Measurements from ENCODE around the gene CIITA.

The CIITA gene

DNA sequence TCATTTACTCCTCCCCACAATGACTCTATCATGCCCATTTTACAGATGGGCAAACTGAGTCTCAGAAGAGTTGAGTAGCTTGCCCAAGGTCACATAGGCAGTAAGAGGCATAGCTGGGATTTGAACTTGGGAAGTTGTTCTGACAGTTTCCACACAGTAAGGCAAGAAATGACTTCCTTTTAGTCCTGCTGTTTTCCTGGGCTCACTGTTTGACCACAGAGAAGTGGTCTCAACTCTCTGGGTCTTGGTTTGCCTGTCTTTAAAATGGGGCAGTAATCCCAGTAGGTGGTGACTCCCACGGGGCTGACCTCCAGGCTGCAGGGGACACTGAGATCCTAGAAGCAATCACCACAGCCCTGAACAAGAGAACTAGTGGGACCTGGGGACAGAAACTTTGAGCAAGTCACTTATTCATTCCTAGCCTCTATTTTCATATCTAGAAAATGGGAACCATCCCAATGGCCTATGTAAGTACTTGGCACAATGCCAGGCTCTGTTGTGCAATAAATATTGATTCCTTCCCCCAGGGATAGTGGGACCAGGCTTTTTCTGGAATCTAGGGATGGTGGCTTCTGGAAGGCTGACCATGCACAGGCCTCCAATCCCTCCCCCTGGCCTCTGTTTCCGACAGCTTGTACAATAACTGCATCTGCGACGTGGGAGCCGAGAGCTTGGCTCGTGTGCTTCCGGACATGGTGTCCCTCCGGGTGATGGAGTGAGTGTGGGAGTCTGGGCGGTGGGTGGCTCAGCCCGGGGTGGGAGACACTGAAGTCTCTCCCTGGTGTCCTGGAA is 44.7 kb downstream of the CIITA start:
- Histone ChIP-seq H3F3A (ENCODE audit: insufficient read depth) (no peaks in the 10 kb centered on the region), H3K27me3 (ENCODE audit: low read length) (no peaks in the 10 kb centered on the region), H3K9me3 (ENCODE audit: insufficient read depth, low read length) (no peaks in the 10 kb centered on the region), H3K4me2 (ENCODE audit: low read depth, low read length, poor library complexity, severe bottlenecking) (no peak overlapping the region), H2AFZ (ENCODE audit: low read depth, low read length, severe bottlenecking) (no peak overlapping the region), H3K27ac (ENCODE audit: low read depth, low read length) (no peak overlapping the region), H3K4me3 (ENCODE audit: insufficient read depth, low read length, poor library complexity, severe bottlenecking) (no peak overlapping the region), H3K9me2 (replicated peaks; ENCODE audit: insufficient read depth, low read length) (no peaks in the 10 kb centered on the region), H3K9ac (ENCODE audit: low read length) (no peak overlapping the region), H4K20me1 (ENCODE audit: low read depth, low read length) (no peaks in the 10 kb centered on the region), H3K36me3 (ENCODE audit: low read length) (no peaks in the 10 kb centered on the region), H3K79me2 (ENCODE audit: insufficient read depth, low read length) (no peaks in the 10 kb centered on the region)
- TF ChIP-seq, protein P1, sequence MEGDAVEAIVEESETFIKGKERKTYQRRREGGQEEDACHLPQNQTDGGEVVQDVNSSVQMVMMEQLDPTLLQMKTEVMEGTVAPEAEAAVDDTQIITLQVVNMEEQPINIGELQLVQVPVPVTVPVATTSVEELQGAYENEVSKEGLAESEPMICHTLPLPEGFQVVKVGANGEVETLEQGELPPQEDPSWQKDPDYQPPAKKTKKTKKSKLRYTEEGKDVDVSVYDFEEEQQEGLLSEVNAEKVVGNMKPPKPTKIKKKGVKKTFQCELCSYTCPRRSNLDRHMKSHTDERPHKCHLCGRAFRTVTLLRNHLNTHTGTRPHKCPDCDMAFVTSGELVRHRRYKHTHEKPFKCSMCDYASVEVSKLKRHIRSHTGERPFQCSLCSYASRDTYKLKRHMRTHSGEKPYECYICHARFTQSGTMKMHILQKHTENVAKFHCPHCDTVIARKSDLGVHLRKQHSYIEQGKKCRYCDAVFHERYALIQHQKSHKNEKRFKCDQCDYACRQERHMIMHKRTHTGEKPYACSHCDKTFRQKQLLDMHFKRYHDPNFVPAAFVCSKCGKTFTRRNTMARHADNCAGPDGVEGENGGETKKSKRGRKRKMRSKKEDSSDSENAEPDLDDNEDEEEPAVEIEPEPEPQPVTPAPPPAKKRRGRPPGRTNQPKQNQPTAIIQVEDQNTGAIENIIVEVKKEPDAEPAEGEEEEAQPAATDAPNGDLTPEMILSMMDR (IDR thresholded peaks at IDR 0.05; ENCODE audit: insufficient read depth, low read length, poor library complexity, severe bottlenecking): no peak
- TF ChIP-seq EZH2phosphoT487 (conservative IDR thresholded peaks at IDR 0.05; ENCODE audit: low read length): no peak

DNA sequence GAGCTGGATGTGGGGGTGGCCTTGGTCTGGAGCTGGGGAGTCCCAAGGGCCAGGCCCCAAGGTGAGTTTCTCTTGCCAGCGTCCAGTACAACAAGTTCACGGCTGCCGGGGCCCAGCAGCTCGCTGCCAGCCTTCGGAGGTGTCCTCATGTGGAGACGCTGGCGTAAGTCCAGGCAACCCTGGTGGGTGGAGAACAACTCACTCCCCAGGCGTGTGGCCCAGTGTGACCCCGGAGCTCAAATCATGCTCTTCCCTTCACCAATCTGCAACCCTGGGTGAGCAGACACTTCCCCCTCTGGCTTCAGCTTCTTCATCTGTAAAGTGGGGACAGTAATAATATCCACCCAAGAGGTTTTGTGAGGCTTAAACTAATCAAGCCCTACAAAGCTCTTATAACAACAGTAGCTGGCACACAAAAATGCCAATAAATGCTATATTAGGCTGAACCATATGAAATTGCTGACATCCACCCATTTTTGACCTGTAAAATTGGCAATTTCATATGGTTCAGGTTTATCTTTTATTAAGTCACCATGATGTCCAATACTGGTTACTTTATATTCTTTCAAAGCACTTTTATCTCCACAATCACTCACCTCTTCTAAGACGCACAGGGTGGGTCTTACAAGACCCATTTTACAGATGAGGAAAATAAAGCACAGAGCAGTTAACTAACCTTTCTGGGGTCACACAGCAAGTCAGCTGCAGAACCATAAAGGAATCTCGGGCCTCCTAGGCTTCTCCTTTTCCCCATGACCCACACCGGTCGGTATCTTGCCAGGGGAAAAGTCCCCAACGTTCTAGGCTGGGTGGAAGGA is 45.5 kb downstream of the CIITA start:
- no peak overlapping the region for H3K27ac ChIP-seq (ENCODE audit: low read depth, low read length)
- H3F3A ChIP-seq (ENCODE audit: insufficient read depth): no peaks in the 10 kb centered on the region
- no peak overlapping the region for H3K9ac ChIP-seq (ENCODE audit: low read length)
- H3K27me3 ChIP-seq (ENCODE audit: low read length): no peaks in the 10 kb centered on the region
- no peak overlapping the region for H2AFZ ChIP-seq (ENCODE audit: low read depth, low read length, severe bottlenecking)
- no peaks in the 10 kb centered on the region for H3K9me2 ChIP-seq (replicated peaks; ENCODE audit: insufficient read depth, low read length)
- no peaks in the 10 kb centered on the region for H4K20me1 ChIP-seq (ENCODE audit: low read depth, low read length)
- H3K9me3 ChIP-seq (ENCODE audit: insufficient read depth, low read length): no peaks in the 10 kb centered on the region
- H3K4me3 ChIP-seq (ENCODE audit: insufficient read depth, low read length, poor library complexity, severe bottlenecking): no peak overlapping the region
- H3K4me2 ChIP-seq (ENCODE audit: low read depth, low read length, poor library complexity, severe bottlenecking): no peak overlapping the region
- no peak for TF ChIP-seq EZH2phosphoT487 (conservative IDR thresholded peaks at IDR 0.05; ENCODE audit: low read length)
- TF ChIP-seq, protein P1 (IDR thresholded peaks at IDR 0.05; ENCODE audit: insufficient read depth, low read length, poor library complexity, severe bottlenecking): no peak
- no peaks in the 10 kb centered on the region for H3K79me2 ChIP-seq (ENCODE audit: insufficient read depth, low read length)
- H3K36me3 ChIP-seq (ENCODE audit: low read length): no peaks in the 10 kb centered on the region

DNA sequence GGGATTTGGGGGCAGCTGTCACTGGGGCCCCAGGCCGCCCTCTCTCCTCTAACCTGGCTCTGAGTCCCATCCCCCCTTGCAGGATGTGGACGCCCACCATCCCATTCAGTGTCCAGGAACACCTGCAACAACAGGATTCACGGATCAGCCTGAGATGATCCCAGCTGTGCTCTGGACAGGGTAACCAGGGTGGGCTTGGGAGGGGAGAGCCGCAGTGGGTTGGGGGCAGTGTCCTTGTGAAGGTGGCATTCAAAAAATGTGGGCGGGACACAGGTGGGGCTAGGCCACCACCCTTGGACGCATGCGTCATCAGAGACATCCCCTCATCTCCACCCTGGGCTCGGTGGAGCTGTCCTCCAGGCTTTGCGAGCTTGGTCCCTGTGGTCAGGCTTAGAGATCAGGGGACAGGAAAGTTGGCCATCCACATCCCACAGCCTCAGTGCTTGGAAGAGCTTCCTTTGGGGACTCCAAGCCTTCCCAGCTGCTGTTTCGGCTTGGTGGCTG is 46.2 kb downstream of the CIITA start:
- Histone ChIP-seq H3K27me3 (ENCODE audit: low read length) (no peaks in the 10 kb centered on the region), H3K36me3 (ENCODE audit: low read length) (no peaks in the 10 kb centered on the region), H3K9me3 (ENCODE audit: insufficient read depth, low read length) (no peaks in the 10 kb centered on the region), H3K27ac (ENCODE audit: low read depth, low read length) (no peak overlapping the region), H3F3A (ENCODE audit: insufficient read depth) (no peaks in the 10 kb centered on the region), H3K4me3 (ENCODE audit: insufficient read depth, low read length, poor library complexity, severe bottlenecking) (no peak overlapping the region), H2AFZ (ENCODE audit: low read depth, low read length, severe bottlenecking) (no peak overlapping the region), H4K20me1 (ENCODE audit: low read depth, low read length) (no peaks in the 10 kb centered on the region), H3K79me2 (ENCODE audit: insufficient read depth, low read length) (no peaks in the 10 kb centered on the region), H3K9me2 (replicated peaks; ENCODE audit: insufficient read depth, low read length) (no peaks in the 10 kb centered on the region), H3K4me2 (ENCODE audit: low read depth, low read length, poor library complexity, severe bottlenecking) (no peak overlapping the region), H3K9ac (ENCODE audit: low read length) (no peak overlapping the region)
- TF ChIP-seq EZH2phosphoT487 (conservative IDR thresholded peaks at IDR 0.05; ENCODE audit: low read length): no peak
- TF ChIP-seq, protein P1 (IDR thresholded peaks at IDR 0.05; ENCODE audit: insufficient read depth, low read length, poor library complexity, severe bottlenecking): no peak

Measured in SU-DHL-6 (cell line).